Measurements from ENCODE around the gene DUSP22.

DUSP22 gene

DNA sequence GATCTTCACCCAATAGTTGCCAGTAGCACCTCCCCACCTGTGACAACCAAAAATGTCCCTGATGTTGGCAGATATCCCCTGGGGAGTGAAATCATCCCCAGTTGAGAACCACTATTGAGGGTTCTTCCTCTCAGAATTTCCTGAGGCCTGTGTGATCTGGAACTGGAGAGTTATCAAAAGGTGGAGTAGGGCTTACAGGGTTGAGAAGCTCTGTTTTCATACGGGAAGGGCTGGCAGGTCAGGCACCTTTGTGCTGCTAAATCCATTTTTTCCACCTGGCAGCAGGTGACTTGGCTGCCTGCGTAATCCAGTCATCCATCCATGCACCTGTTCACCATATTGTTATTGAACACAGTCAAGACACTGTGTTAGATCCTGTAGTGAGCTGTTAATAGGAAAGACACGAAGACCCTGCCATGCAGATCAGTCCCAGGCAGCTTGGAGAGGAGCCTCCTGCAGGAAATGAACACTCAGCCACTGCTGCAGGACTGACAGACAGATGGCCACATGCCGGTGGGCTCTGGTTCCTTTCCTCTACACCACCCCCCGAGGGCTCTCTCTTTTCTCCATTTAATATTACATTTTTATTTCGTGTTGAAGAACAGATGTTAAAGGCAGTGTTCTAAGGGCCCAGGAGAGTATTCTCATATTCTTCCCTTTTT lies 5.4 kb downstream of the DUSP22 start:
- H3K79me2 ChIP-seq (ENCODE audit: control insufficient read depth, insufficient read depth, low read length, unreplicated experiment): peaks cover 61% of the 10 kb centered on the region
- no peak overlapping the region for H2AFZ ChIP-seq (ENCODE audit: low read length, unreplicated experiment)
- H3K4me3 ChIP-seq (ENCODE audit: low read depth, low read length): no peak overlapping the region
- no peaks in the 10 kb centered on the region for H3K27me3 ChIP-seq (ENCODE audit: insufficient read depth, low read length)
- no peak overlapping the region for H3K27ac ChIP-seq (ENCODE audit: low read depth, low read length)
- H3K36me3 ChIP-seq (ENCODE audit: insufficient read depth, low read length): no peaks in the 10 kb centered on the region
- H3K4me1 ChIP-seq (ENCODE audit: control insufficient read depth, insufficient read depth, low read length, unreplicated experiment): peaks cover 23% of the 10 kb centered on the region

DNA sequence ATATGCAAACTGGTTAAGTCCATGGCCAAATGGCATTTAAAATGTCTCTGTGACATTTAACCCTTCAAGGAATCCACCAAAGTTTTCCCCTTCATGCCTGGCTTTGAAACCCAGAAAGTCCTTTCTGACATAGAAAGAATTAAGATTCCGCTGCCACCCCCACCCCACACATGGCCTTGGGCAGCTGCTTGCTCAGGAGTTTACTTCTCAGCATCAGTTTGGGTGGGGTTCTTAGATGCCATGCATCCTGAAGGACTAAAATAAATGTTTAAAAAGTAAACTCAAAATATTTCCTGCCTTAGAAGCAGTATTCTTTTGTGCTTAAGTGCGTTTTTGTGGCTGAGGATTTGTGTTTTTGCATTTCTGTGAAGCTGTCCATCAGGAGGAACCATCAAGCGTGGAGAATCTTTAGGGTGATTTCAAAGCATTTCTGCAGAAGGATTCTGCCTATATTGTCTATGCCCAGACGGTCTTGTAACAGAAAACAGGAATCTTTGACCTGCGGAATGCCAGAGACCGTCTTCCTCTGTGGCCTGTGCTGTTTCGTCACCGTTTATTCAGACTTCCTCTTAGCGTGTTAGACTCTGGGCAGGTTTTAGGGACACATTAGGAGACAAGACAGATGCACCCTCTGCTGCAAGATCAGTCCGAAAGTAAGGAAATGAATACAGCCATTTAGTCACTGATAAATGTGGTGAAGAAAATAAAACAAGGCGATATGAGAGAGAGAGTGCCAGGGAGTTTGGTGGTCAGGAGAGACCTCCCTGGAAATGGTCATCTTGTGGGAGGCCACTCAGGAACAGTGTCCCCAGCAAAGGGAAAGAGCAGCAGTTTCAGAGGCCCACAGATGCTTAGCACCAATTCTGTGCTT lies 6.2 kb downstream of the DUSP22 start:
- Histone ChIP-seq H3K27me3 (ENCODE audit: insufficient read depth, low read length) (no peaks in the 10 kb centered on the region), H3K79me2 (ENCODE audit: control insufficient read depth, insufficient read depth, low read length, unreplicated experiment) (peaks cover 54% of the 10 kb centered on the region), H3K4me3 (ENCODE audit: low read depth, low read length) (no peak overlapping the region), H3K4me1 (ENCODE audit: control insufficient read depth, insufficient read depth, low read length, unreplicated experiment) (peaks cover 23% of the 10 kb centered on the region), H3K36me3 (ENCODE audit: insufficient read depth, low read length) (no peaks in the 10 kb centered on the region), H2AFZ (ENCODE audit: low read length, unreplicated experiment) (no peak overlapping the region), H3K27ac (ENCODE audit: low read depth, low read length) (no peak overlapping the region)

DNA sequence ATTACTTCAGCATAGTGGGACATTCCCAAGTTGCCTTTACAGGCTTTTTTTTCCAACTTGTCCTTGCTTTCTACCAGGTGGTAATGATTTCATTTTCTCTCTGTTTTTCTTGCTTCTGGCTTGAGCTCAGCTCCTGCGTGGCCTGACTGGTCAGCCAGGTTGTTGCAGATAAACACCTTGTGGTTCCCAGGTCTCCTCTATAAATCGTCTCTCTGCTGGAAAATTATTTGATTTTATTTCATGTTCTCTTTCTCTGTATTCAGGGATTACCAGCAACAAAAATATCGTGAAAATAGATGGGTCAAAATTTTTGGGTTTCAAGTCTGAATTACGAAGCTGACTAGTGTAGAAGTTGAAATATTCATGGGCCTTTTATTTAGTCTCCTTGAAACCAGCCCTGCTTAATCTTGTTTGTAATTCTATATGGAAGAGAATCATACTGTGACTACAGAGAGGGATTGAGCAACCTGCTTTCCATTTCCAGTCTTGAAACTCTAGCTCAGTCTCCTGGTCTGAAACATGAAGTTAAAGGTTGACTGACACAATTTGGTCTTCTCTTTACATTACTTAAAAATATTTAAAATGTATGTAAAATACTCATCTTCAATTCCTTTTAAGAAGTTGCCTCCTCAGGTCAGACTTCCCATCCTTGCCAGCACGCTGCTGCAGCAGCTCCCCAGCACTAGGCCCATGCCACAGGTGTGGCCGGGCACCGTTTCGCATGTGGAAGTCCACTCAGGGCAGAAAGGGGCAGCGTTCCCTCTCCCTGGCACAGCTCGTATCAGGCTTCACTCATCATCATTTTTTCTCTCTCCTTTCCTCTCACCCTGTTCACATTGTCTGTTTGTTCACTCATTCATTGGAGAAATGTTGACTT lies 7.1 kb downstream of the DUSP22 start:
- H3K4me1 ChIP-seq (ENCODE audit: control insufficient read depth, insufficient read depth, low read length, unreplicated experiment): peaks cover 18% of the 10 kb centered on the region
- peaks cover 47% of the 10 kb centered on the region for H3K79me2 ChIP-seq (ENCODE audit: control insufficient read depth, insufficient read depth, low read length, unreplicated experiment)
- no peak overlapping the region for H3K27ac ChIP-seq (ENCODE audit: low read depth, low read length)
- no peaks in the 10 kb centered on the region for H3K27me3 ChIP-seq (ENCODE audit: insufficient read depth, low read length)
- no peaks in the 10 kb centered on the region for H3K36me3 ChIP-seq (ENCODE audit: insufficient read depth, low read length)
- H3K4me3 ChIP-seq (ENCODE audit: low read depth, low read length): no peak overlapping the region
- no peak overlapping the region for H2AFZ ChIP-seq (ENCODE audit: low read length, unreplicated experiment)

DNA sequence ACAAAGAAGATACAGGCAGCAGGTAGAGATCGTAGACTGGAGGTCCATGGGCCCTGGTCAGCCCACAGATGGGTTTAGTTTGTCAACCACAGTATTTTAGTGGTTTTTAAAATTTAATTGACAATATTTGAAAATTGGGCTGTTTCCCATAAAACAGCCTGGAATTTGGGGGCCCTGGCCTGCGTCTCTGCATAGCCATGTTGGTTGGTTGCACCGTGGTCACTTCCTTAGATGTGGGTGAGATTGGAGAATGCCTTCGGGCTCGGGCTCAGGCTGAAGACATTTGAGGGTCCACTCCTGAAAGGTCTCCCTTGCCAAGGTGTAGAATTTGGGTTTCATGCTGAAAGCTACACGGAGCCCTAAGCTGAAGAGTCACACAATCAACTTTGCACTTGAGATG lies 7.7 kb downstream of the DUSP22 start:
- Histone ChIP-seq H3K27me3 (ENCODE audit: insufficient read depth, low read length) (no peaks in the 10 kb centered on the region), H2AFZ (ENCODE audit: low read length, unreplicated experiment) (no peak overlapping the region), H3K4me3 (ENCODE audit: low read depth, low read length) (no peak overlapping the region), H3K4me1 (ENCODE audit: control insufficient read depth, insufficient read depth, low read length, unreplicated experiment) (peaks cover 12% of the 10 kb centered on the region), H3K36me3 (ENCODE audit: insufficient read depth, low read length) (no peaks in the 10 kb centered on the region), H3K27ac (ENCODE audit: low read depth, low read length) (no peak overlapping the region), H3K79me2 (ENCODE audit: control insufficient read depth, insufficient read depth, low read length, unreplicated experiment) (peaks cover 41% of the 10 kb centered on the region)

DNA sequence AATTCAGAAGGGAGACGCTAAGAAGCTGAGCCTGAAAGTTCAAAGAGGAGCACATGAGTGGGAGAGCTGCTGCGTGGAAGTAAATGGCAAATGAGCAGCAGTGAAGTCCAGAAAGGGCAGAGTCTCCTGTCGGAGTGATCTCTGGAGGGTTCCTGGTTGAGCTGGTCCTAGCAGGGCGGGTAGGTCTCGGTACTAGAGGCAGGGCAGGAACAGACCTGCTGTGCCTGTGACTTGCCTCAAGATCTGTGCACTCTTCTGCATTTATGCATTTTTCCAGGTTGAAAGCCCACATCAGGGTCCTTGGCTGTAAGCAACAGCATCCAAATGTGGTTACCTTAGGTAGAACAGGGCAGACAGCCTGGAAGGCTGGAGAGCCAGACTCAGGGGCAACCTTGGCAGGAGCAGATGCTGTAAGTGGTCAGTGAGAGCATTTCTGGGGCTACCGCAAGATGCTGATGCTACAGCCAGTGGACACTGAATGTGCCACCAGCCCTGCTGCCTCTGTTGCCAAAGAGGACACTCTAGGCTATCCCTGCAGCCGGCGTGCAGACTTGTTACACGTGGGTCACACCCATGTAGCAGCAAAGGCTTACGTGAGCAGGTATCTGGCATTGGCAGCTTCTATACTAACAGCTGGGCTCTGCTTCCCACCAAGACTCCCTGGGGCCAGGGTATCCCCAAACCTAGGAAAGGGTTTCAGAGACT lies 8.4 kb downstream of the DUSP22 start:
- Histone ChIP-seq H3K79me2 (ENCODE audit: control insufficient read depth, insufficient read depth, low read length, unreplicated experiment) (peaks cover 35% of the 10 kb centered on the region), H3K27ac (ENCODE audit: low read depth, low read length) (no peak overlapping the region), H3K4me3 (ENCODE audit: low read depth, low read length) (no peak overlapping the region), H2AFZ (ENCODE audit: low read length, unreplicated experiment) (no peak overlapping the region), H3K4me1 (ENCODE audit: control insufficient read depth, insufficient read depth, low read length, unreplicated experiment) (peaks cover 12% of the 10 kb centered on the region), H3K27me3 (ENCODE audit: insufficient read depth, low read length) (no peaks in the 10 kb centered on the region), H3K36me3 (ENCODE audit: insufficient read depth, low read length) (no peaks in the 10 kb centered on the region)

DNA sequence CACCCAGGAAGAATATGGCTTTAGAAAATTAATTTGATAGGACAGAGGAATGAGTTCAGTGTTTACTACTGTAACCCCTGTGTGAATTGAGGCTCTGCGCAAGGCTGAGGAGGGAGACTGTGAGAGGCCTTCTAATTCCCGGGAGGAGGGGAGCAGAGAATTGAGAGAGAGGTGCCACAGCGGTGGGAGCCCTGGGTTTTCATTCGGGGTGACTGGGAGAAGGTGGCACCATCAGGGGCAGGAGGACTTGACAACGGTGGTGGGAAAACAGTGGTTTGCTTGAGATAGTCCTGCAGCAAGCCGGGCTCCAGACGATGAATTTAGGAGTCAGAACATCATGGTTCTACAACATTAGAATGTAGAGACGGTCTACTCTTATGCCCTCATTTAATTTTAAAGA lies 9.2 kb downstream of the DUSP22 start:
- no peak overlapping the region for H3K4me3 ChIP-seq (ENCODE audit: low read depth, low read length)
- no peak overlapping the region for H2AFZ ChIP-seq (ENCODE audit: low read length, unreplicated experiment)
- H3K79me2 ChIP-seq (ENCODE audit: control insufficient read depth, insufficient read depth, low read length, unreplicated experiment): peaks cover 26% of the 10 kb centered on the region
- H3K27me3 ChIP-seq (ENCODE audit: insufficient read depth, low read length): no peaks in the 10 kb centered on the region
- no peak overlapping the region for H3K27ac ChIP-seq (ENCODE audit: low read depth, low read length)
- no peaks in the 10 kb centered on the region for H3K36me3 ChIP-seq (ENCODE audit: insufficient read depth, low read length)
- peaks cover 7% of the 10 kb centered on the region for H3K4me1 ChIP-seq (ENCODE audit: control insufficient read depth, insufficient read depth, low read length, unreplicated experiment)

DNA sequence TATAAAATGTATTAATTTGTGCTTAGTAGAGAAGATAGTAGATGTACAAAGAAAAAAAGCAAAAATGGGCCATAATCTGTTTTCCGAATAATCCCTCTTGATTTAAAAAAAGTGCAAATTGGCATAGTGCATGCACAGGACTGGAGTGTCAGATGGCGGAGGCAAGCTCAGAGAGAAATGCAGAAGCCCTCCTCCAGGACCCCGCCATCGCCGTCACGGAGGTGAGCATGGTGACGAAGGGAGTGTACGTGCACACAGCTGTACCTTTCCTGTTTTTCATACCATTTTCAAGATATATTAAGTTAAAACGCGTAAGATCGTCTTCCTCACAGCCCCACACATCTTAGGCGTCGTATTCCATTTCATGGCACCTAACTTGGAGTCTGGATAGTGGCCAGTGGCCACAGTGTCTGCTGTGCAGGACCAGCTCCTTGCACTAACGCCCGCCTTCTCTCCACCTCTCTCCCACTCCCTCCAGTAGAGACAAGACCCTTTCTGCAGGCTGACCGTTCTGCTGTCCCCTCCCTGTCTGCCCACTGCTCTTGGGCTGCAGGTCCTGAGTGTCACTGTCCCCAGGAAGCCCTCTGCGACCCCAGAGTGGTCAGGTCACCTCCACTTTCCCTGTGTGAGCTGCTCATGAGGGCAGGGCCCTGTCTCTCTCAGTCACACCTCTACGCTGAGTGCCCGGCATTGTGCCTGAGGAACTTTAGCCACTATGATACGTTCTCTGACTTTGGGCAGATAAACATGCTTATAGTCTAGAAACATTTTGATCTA lies 9.8 kb downstream of the DUSP22 start:
- H3K4me1 ChIP-seq (ENCODE audit: control insufficient read depth, insufficient read depth, low read length, unreplicated experiment): peaks cover 1% of the 10 kb centered on the region
- no peaks in the 10 kb centered on the region for H3K36me3 ChIP-seq (ENCODE audit: insufficient read depth, low read length)
- H3K79me2 ChIP-seq (ENCODE audit: control insufficient read depth, insufficient read depth, low read length, unreplicated experiment): peaks cover 21% of the 10 kb centered on the region
- no peak overlapping the region for H2AFZ ChIP-seq (ENCODE audit: low read length, unreplicated experiment)
- H3K4me3 ChIP-seq (ENCODE audit: low read depth, low read length): no peak overlapping the region
- H3K27me3 ChIP-seq (ENCODE audit: insufficient read depth, low read length): no peaks in the 10 kb centered on the region
- H3K27ac ChIP-seq (ENCODE audit: low read depth, low read length): no peak overlapping the region

DNA sequence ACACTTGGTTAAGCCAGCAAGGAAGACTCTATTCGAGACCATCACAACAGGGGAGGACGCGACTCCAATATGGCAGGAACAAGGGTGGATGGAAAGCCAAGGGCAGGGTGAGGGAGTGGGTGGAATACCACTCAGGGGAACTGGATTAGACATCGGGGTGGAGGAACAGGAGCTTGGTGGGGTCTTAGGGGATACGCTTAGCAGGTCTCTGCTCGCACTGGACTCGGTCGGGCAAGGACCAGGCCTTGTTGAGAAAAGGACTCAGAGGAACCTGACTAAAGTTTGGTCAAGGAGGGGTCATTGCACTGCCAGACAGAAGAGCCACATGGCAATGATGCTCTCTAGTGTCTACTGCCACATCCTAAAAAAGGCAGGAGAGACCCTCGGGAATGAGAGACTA lies 10.5 kb downstream of the DUSP22 start:
- Histone ChIP-seq H3K27ac (ENCODE audit: low read depth, low read length) (no peak overlapping the region), H3K27me3 (ENCODE audit: insufficient read depth, low read length) (no peaks in the 10 kb centered on the region), H3K4me3 (ENCODE audit: low read depth, low read length) (no peak overlapping the region), H2AFZ (ENCODE audit: low read length, unreplicated experiment) (no peak overlapping the region), H3K79me2 (ENCODE audit: control insufficient read depth, insufficient read depth, low read length, unreplicated experiment) (peaks cover 14% of the 10 kb centered on the region), H3K36me3 (ENCODE audit: insufficient read depth, low read length) (no peaks in the 10 kb centered on the region), H3K4me1 (ENCODE audit: control insufficient read depth, insufficient read depth, low read length, unreplicated experiment) (no peaks in the 10 kb centered on the region)

DNA sequence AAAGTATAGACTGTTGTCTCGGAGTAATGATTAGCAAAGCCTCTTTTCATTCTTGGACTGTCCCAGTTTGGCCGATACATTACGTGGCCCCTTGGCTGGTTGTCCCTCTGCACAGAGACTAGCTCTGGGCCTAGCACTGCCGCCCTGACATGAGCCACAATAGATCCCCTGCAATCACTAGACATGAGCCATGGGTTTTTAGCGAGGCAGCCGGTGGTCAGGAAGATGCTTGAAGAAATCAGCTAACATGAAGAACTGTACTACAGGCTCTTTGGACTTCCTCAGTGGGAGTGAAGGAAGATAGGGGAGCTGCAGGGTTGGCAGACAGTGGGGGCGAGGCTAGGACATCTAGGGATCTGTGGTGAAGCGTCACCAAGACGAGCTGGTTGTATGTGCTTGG lies 11.0 kb downstream of the DUSP22 start:
- Histone ChIP-seq H3K79me2 (ENCODE audit: control insufficient read depth, insufficient read depth, low read length, unreplicated experiment) (peaks cover 14% of the 10 kb centered on the region), H3K36me3 (ENCODE audit: insufficient read depth, low read length) (no peaks in the 10 kb centered on the region), H3K27ac (ENCODE audit: low read depth, low read length) (no peak overlapping the region), H3K27me3 (ENCODE audit: insufficient read depth, low read length) (no peaks in the 10 kb centered on the region), H3K4me3 (ENCODE audit: low read depth, low read length) (no peak overlapping the region), H2AFZ (ENCODE audit: low read length, unreplicated experiment) (no peak overlapping the region), H3K4me1 (ENCODE audit: control insufficient read depth, insufficient read depth, low read length, unreplicated experiment) (no peaks in the 10 kb centered on the region)

Data from ACC112 (cell line).